Tibial nerve (tissue), 3 donors: ENCODE data around the gene EHF.

ENCODE experiments used
- CTCF ChIP-seq, 5 experiments: fragments of 200-600 bp in 3 of 5; fragments of 450-650 bp in 2 of 5; sonication (generic) in 3 of 5; IDR thresholded peaks; one replicate each; pipeline ENCODE4 v1.5.1; 2016 to 2019; ENCODE audit warnings: antibody characterized with exemption in 5 of 5, mild to moderate bottlenecking in 3 of 5, moderate library complexity in 2 of 5
- POLR2A ChIP-seq, 2 donors: fragments of 450-650 bp; IDR thresholded peaks; one replicate each; pipeline ENCODE4 v1.6.1; 2017; ENCODE audit warnings: antibody characterized with exemption in 2 of 2, mild to moderate bottlenecking in 2 of 2, moderate library complexity in 2 of 2

DNA sequence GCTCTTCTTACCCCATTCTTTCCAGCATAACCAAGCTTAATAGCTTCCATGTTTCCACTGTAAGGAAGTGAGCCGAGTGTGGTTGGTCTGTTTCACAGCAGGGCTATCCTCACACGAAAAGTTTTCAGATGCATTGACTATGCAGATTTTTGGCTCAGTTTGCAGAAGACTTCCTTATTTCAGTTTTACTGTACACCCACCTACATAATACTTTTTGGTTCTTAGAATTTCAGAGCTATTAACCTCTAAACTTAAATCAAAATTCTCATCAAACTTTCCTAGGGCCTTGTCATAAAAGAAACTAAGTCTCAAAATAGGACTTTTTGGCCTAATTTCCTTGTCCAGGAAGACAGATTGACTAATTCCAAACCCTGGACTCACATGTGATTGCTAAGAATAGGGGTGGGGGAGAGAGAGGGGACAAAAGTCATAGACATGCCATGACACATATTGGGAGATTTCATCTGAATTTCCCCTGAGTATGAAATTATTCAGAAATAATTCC, 7.3 kb upstream of the EHF start:
- no peak for TF ChIP-seq CTCF (IDR thresholded peaks at IDR 0.05)
- TF ChIP-seq POLR2A (IDR thresholded peaks at IDR 0.05): no peak
